Endothelial cell of umbilical vein (primary cell): ENCODE results near the gene CLCC1. TPM values are rescaled to one million over a fixed set of nuclear protein-coding genes. Genes with fewer than 3 reads are reported as not detected.

ENCODE experiments used
- BruUV-seq: library from RNA; stranded (reverse); fragments of 400-500 nt; replicated peaks from 2 replicates; lab custom pipeline; 2021; lab: Mats Ljungman, UMichigan
- CTCF ChIA-PET: fragments of 300-600, 350-600 bp; sonication (Branson Sonifier 250); formaldehyde crosslinking; loops from one replicate; lab custom pipeline; 2021; ENCODE audit warnings: antibody characterized with exemption, inconsistent platforms; lab: Charles Lee
- POLR2A ChIA-PET: fragments of 300-600, 350-600 bp; sonication (Branson Sonifier 250); formaldehyde crosslinking; loops from one replicate; lab custom pipeline; 2021; ENCODE audit warnings: antibody characterized with exemption, inconsistent platforms; lab: Charles Lee
- DNase-seq: peaks from one replicate; pipeline ENCODE4 v3.0.0-alpha.2; 2011; ENCODE audit warnings: low read depth, low spot score
- FAIRE-seq: peaks from 2 replicates; lab custom pipeline; 2011; peaks lifted over from hg19 to GRCh38; lab: Jason Lieb, UNC
- H2AFZ ChIP-seq: 2 replicates; pipeline ENCODE4 v1.6.0; 2012; ENCODE audit warnings: low read depth, low read length, control low read depth, inconsistent platforms
- H3K27ac ChIP-seq: 2 replicates; pipeline ENCODE4 v1.5.1; 2011; ENCODE audit warnings: low read depth, mild to moderate bottlenecking, control low read depth, low read length, moderate library complexity; ENCODE audit not compliant: insufficient read depth
- H3K27me3 ChIP-seq, 2 experiments: 2 replicates each; pipeline versions ENCODE4 v1.6.0 to v1.6.1; 2011; ENCODE audit warnings: low read length in 2 of 2, mixed read lengths in 1 of 2; ENCODE audit not compliant: control insufficient read depth in 2 of 2, insufficient read depth in 2 of 2
- H3K36me3 ChIP-seq, 2 experiments: 2 replicates in 1 of 2; 3 replicates in 1 of 2; pipeline ENCODE4 v1.5.1; 2011; ENCODE audit warnings: low read length in 2 of 2, mild to moderate bottlenecking in 1 of 2, moderate library complexity in 1 of 2; ENCODE audit not compliant: control insufficient read depth in 2 of 2, insufficient read depth in 2 of 2; ENCODE audit errors: extremely low read depth in 1 of 2
- H3K4me1 ChIP-seq: 3 replicates; pipeline ENCODE4 v1.5.1; 2011; ENCODE audit warnings: mild to moderate bottlenecking, low read length; ENCODE audit not compliant: control insufficient read depth, insufficient read depth; ENCODE audit errors: extremely low read depth
- H3K4me2 ChIP-seq: 2 replicates; pipeline ENCODE4 v1.6.1; 2011; ENCODE audit warnings: low read length, control low read depth, mixed read lengths; ENCODE audit not compliant: insufficient read depth
- H3K4me3 ChIP-seq, 3 experiments: fragments of 200-600 bp in 1 of 3; sonication (generic), shearing (Covaris generic) in 1 of 3; replicated peaks in 1 of 3; 2 replicates each; pipeline ENCODE4 v1.5.1; 2011 to 2016; ENCODE audit warnings: control low read depth in 3 of 3, low read length in 3 of 3, mild to moderate bottlenecking in 2 of 3, inconsistent platforms in 1 of 3, low read depth in 1 of 3, moderate library complexity in 1 of 3; ENCODE audit not compliant: insufficient read depth in 1 of 3
- H3K79me2 ChIP-seq: 2 replicates; pipeline ENCODE4 v1.6.0; 2012; ENCODE audit warnings: low read length, inconsistent platforms; ENCODE audit not compliant: control insufficient read depth, insufficient read depth
- H3K9ac ChIP-seq: replicated peaks from 2 replicates; pipeline ENCODE3; 2011; ENCODE audit warnings: low read length, control low read depth; ENCODE audit not compliant: insufficient read depth; ENCODE audit errors: extremely low read depth
- H3K9me1 ChIP-seq: replicated peaks from 3 replicates; pipeline ENCODE4 v1.6.0; 2011; ENCODE audit warnings: mild to moderate bottlenecking, low read length; ENCODE audit not compliant: control insufficient read depth, insufficient read depth; ENCODE audit errors: extremely low read depth
- H3K9me3 ChIP-seq: replicated peaks from 2 replicates; pipeline ENCODE4 v1.5.1; 2012; ENCODE audit warnings: low read length, inconsistent platforms; ENCODE audit not compliant: control insufficient read depth, insufficient read depth
- H4K20me1 ChIP-seq: replicated peaks from 2 replicates; pipeline ENCODE3; 2011; ENCODE audit warnings: mild to moderate bottlenecking, low read length; ENCODE audit not compliant: control insufficient read depth, insufficient read depth; ENCODE audit errors: extremely low read depth
- CTCF ChIP-seq, 2 donors: IDR thresholded peaks; 1 replicate in 1 of 2; 2 replicates in 1 of 2; pipeline ENCODE4 v1.5.1; 2011; ENCODE audit warnings: low read length in 2 of 2, mild to moderate bottlenecking in 2 of 2, moderate library complexity in 2 of 2, control low read depth in 1 of 2, inconsistent platforms in 1 of 2, low read depth in 1 of 2; ENCODE audit not compliant: insufficient read depth in 1 of 2; ENCODE audit errors: extremely low read depth in 1 of 2
- EZH2 ChIP-seq: IDR thresholded peaks from 2 replicates; pipeline ENCODE4 v1.6.1; 2012; ENCODE audit warnings: borderline replicate concordance, low read depth, mild to moderate bottlenecking, moderate library complexity, low read length, inconsistent platforms; ENCODE audit not compliant: severe bottlenecking
- FOS ChIP-seq: IDR thresholded peaks from 2 replicates; pipeline ENCODE4 v1.6.1; 2011; ENCODE audit warnings: mild to moderate bottlenecking, low read length, moderate library complexity, borderline replicate concordance; ENCODE audit not compliant: insufficient read depth
- GATA2 ChIP-seq: IDR thresholded peaks from 2 replicates; pipeline ENCODE4 v1.7.0; 2011; ENCODE audit warnings: low read depth, mild to moderate bottlenecking, moderate library complexity, mixed read lengths, low read length; ENCODE audit not compliant: insufficient read length, insufficient read depth
- JUN ChIP-seq: IDR thresholded peaks from 2 replicates; pipeline ENCODE4 v1.6.1; 2011; ENCODE audit warnings: borderline replicate concordance, low read depth; ENCODE audit not compliant: insufficient read length, insufficient read depth
- MAX ChIP-seq: IDR thresholded peaks from 2 replicates; pipeline ENCODE4 v1.6.1; 2011; ENCODE audit not compliant: insufficient read depth, insufficient read length
- MYC ChIP-seq: IDR thresholded peaks from one replicate; pipeline ENCODE4 v1.6.1; 2011; ENCODE audit warnings: mild to moderate bottlenecking, low read depth, low read length
- POLR2A ChIP-seq: IDR thresholded peaks from 2 replicates; pipeline ENCODE4 v1.6.1; 2012; ENCODE audit warnings: low read depth, mild to moderate bottlenecking, control low read depth, low read length
- POLR2AphosphoS5 ChIP-seq: IDR thresholded peaks from 2 replicates; pipeline ENCODE4 v1.6.1; 2012; ENCODE audit warnings: low read depth, mild to moderate bottlenecking, control low read depth, low read length, moderate library complexity; ENCODE audit not compliant: insufficient read depth
- dilution Hi-C: fragments of 300-500 bp; cut with MboI; formaldehyde crosslinking; loops from one replicate; pipeline ENCODE4 v1.15.0; 2019; ENCODE audit warnings: low sequenced_read_pairs; ENCODE audit not compliant: extremely low pct_ligation_motif_present
- intact Hi-C: fragments of 100-400 bp; cut with micrococcal nuclease; formaldehyde crosslinking; loops from one replicate; pipeline ENCODE4 v1.10.0; 2022
- polyA plus RNA-seq, 4 experiments: library from polyadenylated mRNA; depleted of rRNA in 3 of 4; stranded (reverse) in 3 of 4; unstranded in 1 of 4; fragments of >200 nt; gene quantifications; 2 replicates each; pipeline versions ENCODE4 v1.2.1 to v1.2.3, GENCODE V29; 2011 to 2012; ENCODE audit warnings: missing spikeins in 1 of 4
- total RNA-seq: library from RNA; stranded (reverse); gene quantifications from 2 replicates; pipeline ENCODE4 v1.2.3, GENCODE V29; 2021

CLCC1 gene
- total and polyA plus RNA-seq, 2 donors (not counting 3 experiments of a cell fraction or from before 2014, with no cell fraction given) = 15.7 to 28.8 TPM

GRCh38 chr1:108972951-108973350 is 9.7 kb upstream of the CLCC1 start:
- Histone ChIP-seq H3K9me3 (no peaks in the 10 kb centered on the region), H3K4me2 (no peak overlapping the region), H3K27ac (no peak overlapping the region), H3K4me1 (no peaks in the 10 kb centered on the region), H3K36me3 (peaks cover 7 to 12% of the 10 kb centered on the region in 2 experiments), H4K20me1 (no peaks in the 10 kb centered on the region), H3K4me3 (no peak overlapping the region), H3K9ac (no peak overlapping the region), H3K27me3 (no peaks in the 10 kb centered on the region), H2AFZ (no peak overlapping the region), H3K79me2 (no peaks in the 10 kb centered on the region), H3K9me1 (no peaks in the 10 kb centered on the region)
- BruUV-seq = no TSS peak
- dilution Hi-C loops (no loop called here), intact Hi-C loops (no loop called here)
- ChIA-PET POLR2A (no interaction called here), CTCF (interaction anchor here (0.7 to 1.0 kb wide), 2 partner anchors 12 to 116 kb away, joined by 3 to 4 read pairs; no protein-coding TSS in a partner anchor)
- TF ChIP-seq POLR2A (no peak), POLR2AphosphoS5 (no peak), MYC (no peak), GATA2 (no peak), CTCF (IDR thresholded peaks at IDR 0.05; ENCODE audit: extremely low read depth in 1 of 2, insufficient read depth in 1 of 2, low read depth in 1 of 2, low read length in 2 of 2) (no peak), JUN (no peak), FOS (no peak), EZH2 (no peak), MAX (no peak)
- FAIRE-seq = no peak
- no peak for DNase-seq
